ENCODE data around the gene PTRH1. TPM values are rescaled to one million over a fixed set of nuclear protein-coding genes. Genes with fewer than 3 reads are reported as not detected.

Gene PTRH1
- total and polyA plus RNA-seq, 9 donors, result 1.0 to 27.7 (median 11.1) TPM

DNA sequence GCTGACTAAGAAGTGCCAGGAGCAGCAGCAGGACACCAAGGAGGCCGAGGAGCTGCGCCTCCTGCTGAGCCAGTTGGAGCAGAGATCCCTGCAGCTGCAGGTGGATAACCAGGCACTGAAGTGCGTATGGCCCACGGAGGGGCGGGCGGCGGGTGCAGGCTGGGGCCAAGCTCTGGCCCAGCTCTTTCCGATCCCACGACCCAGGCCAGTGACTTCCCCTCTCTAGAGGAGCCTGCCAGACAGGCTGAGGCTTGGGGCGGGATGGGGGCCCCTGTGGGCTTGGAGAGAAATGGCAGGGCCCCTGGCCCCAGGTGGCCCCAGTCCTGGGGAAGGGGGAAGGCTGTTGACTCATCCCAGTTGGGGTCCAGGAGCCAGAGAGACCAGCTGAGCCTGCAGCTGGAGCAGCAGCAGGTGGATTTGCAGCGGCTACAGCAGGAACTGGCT lies 3.6 kb downstream of the PTRH1 start:
- H3K4me3 ChIP-seq, result no peak overlapping the region
- no peak overlapping the region for H3K27ac ChIP-seq
- no peaks in the 10 kb centered on the region for H3K36me3 ChIP-seq
- intact Hi-C loops (cut with DNase I), result no loop called here
- no peak for DNase-seq
- peaks cover 8% of the 10 kb centered on the region for H3K4me1 ChIP-seq (ENCODE audit: insufficient read depth)
- TF ChIP-seq, protein P1, sequence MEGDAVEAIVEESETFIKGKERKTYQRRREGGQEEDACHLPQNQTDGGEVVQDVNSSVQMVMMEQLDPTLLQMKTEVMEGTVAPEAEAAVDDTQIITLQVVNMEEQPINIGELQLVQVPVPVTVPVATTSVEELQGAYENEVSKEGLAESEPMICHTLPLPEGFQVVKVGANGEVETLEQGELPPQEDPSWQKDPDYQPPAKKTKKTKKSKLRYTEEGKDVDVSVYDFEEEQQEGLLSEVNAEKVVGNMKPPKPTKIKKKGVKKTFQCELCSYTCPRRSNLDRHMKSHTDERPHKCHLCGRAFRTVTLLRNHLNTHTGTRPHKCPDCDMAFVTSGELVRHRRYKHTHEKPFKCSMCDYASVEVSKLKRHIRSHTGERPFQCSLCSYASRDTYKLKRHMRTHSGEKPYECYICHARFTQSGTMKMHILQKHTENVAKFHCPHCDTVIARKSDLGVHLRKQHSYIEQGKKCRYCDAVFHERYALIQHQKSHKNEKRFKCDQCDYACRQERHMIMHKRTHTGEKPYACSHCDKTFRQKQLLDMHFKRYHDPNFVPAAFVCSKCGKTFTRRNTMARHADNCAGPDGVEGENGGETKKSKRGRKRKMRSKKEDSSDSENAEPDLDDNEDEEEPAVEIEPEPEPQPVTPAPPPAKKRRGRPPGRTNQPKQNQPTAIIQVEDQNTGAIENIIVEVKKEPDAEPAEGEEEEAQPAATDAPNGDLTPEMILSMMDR (IDR thresholded peaks at IDR 0.05), result no peak
- TF ChIP-seq POLR2A (IDR thresholded peaks at IDR 0.05) (no peak), EP300 (IDR thresholded peaks at IDR 0.05) (no peak)
- no peaks in the 10 kb centered on the region for H3K27me3 ChIP-seq
- H3K9me3 ChIP-seq, result no peaks in the 10 kb centered on the region
- 76 to 84% (median 78%) methylated on average over 10 to 11 of the region's 11 CpGs for WGBS, 3 donors

DNA sequence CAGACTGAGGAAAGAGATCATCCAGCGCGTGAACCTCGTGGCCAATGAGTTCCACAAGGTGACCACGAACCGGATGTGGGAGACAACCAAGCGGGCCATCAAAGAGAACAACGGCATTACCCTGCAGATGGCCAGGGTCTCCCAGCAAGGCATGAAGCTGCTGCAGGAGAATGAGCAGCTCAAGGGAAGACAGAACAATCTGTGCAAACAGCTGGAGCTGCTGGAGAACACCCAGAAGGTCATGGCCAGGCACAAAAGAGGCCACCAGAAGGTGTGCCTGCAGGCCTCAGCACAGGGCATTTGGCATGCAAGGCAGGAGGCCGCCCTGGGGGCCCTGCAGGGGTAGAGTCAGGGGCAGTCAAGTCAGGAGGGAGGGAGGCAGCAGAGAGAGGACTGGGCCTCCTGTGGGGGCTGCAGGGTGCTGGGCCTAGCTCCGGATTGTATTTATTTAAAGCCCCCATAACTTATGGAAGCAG lies 4.2 kb downstream of the PTRH1 start:
- no peak overlapping the region for H3K4me3 ChIP-seq
- no peak overlapping the region for H3K27ac ChIP-seq
- H3K36me3 ChIP-seq, result no peaks in the 10 kb centered on the region
- WGBS, 3 donors, result 28 to 50% (median 32%) methylated on average over 9 of the region's 9 CpGs
- DNase-seq, result peak in 2 of 5 donors; percentile 68 to 81
- H3K4me1 ChIP-seq (ENCODE audit: insufficient read depth), result peaks cover 6% of the 10 kb centered on the region
- no peaks in the 10 kb centered on the region for H3K27me3 ChIP-seq
- TF ChIP-seq EP300 (IDR thresholded peaks at IDR 0.05) (no peak), POLR2A (IDR thresholded peaks at IDR 0.05) (no peak)
- TF ChIP-seq, protein P1 (IDR thresholded peaks at IDR 0.05), result no peak
- H3K9me3 ChIP-seq, result no peaks in the 10 kb centered on the region
- intact Hi-C loops (cut with DNase I), result no loop called here

DNA sequence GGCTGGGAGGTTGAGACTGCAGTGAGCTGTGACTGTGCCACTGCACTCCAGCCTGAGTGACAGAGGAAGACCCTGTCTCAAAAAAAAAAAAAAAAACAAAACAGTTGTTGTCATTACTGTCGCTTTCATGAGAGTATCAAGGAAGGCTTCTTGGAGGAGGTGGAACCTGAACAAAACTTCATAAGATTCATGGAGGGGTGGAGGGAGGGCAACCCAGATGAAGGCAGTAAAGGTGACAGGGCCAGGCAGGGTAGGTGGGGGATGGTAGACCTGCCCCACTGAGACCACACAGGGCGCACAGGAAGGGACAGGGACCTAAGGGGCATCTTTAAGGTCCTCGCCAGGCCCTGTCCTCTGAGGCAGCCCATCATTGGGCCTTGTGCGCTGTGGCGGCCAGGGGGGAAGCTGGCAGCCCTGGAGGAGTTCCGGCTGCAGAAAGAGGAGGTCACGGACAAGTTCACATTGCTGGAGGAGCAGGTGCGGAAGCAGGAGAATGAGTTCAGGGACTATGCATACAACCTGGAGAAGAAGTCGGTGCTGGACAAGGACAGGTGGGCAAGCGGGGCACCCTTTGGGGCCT lies 5.2 kb downstream of the PTRH1 start:
- Histone ChIP-seq H3K27me3 (no peaks in the 10 kb centered on the region), H3K9me3 (no peaks in the 10 kb centered on the region), H3K4me1 (ENCODE audit: insufficient read depth) (peaks cover 2% of the 10 kb centered on the region), H3K36me3 (no peaks in the 10 kb centered on the region), H3K27ac (no peak overlapping the region), H3K4me3 (no peak overlapping the region)
- WGBS, 3 donors, result 91 to 92% (median 92%) methylated on average over 10 of the region's 10 CpGs
- intact Hi-C loops (cut with DNase I), result no loop called here
- no peak for DNase-seq
- TF ChIP-seq EP300 (IDR thresholded peaks at IDR 0.05), result no peak
- TF ChIP-seq, protein P1 (IDR thresholded peaks at IDR 0.05), result no peak
- no peak for TF ChIP-seq POLR2A (IDR thresholded peaks at IDR 0.05)

DNA sequence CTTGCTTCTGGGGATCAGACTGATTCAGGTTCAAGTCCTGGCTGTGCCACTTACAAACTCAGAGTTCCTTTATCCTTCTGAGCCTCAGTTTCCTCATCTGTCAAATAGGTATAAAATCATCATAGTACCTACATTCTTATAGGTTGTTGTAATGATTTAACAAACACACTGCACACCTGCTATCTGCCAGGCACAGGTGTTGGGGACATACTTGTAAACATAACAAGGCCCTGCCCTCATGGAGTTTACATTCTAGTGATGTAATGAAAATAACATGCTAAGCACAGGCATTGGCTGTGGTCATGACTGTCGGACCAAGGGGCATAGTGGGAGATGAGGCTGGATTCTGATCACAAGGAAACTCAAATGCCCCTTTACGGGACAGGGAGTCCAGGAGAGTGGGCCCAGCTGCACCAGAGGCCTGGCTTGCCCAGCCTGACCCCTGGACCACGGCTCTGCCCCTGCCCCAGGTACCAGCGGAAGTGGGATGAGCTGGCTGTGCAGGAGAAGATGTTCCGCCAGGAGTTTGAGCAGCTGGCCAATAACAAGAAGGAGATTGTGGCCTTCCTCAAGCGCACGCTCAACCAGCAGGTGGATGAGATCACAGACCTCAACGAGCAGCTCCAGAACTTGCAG lies 6.4 kb downstream of the PTRH1 start:
- no peak for DNase-seq
- H3K4me3 ChIP-seq, result no peak overlapping the region
- intact Hi-C loops (cut with DNase I), result no loop called here

More for the DNA sequence above, 6.4 kb downstream of the PTRH1 start:
- no peaks in the 10 kb centered on the region for H3K4me1 ChIP-seq (ENCODE audit: insufficient read depth)
- WGBS, 3 donors, result 84 to 89% (median 88%) methylated on average over 8 of the region's 8 CpGs
- TF ChIP-seq, protein P1 (IDR thresholded peaks at IDR 0.05), result no peak
- TF ChIP-seq EP300 (IDR thresholded peaks at IDR 0.05) (no peak), POLR2A (IDR thresholded peaks at IDR 0.05) (no peak)
- H3K36me3 ChIP-seq, result no peaks in the 10 kb centered on the region
- no peaks in the 10 kb centered on the region for H3K27me3 ChIP-seq
- H3K9me3 ChIP-seq, result no peaks in the 10 kb centered on the region
- H3K27ac ChIP-seq, result no peak overlapping the region
